GM21576 (cell line): Measurements from ENCODE around the gene PRR5L.
A peak's percentile ranks its signal among the peaks of the same experiment; 100 is the strongest.

ENCODE experiments used
- ATAC-seq: cut with Tn5 transposase; IDR thresholded peaks from one replicate; pipeline ENCODE4 v1.9.1; 2021; ENCODE audit warnings: mild to moderate bottlenecking, moderate library complexity; ENCODE audit not compliant: unreplicated experiment

Gene PRR5L

DNA sequence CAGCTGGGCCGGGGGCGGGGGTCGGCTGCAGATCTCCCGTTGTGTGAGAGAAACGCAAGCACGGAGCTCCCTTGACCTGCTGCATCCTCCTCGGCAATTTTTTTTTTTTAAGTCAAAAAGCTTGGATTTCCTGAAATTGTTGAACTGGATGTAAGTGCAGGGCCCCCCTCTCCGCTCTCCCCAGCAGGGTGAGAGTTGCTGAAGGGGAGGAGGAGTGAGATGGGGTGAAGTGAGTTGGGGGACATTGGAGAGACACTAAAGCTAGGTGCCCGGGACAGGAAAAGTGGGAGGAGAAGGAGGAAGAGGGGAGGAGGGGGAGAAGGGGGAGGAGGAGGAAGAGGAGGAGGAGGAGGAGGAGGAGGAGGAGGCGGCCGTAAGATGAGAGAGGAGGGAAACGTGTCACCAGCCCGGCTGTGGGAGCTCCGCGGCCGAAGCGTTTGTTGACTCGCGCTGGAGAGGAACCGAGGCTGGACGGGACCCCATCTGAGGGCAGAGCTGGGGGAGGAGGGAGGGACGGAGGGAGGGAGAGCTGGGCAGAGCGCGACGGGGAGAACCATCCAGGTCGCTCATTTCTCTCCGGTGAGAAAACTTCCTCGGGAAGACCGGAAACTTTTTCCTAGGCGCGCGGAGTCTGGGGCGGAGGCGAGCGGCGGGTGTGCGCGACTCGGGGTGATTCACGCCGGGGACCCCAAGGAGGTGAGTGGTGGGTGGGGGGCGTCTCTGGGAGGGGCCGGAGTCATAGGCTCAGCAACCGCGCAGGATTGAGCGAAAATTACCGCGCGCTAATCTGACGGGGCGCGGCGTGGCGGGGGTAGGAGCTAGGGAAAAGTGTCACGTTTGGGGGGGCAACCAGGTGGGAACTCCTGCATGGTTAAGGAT is 80.2 kb downstream of the PRR5L start:
- no peak for ATAC-seq

DNA sequence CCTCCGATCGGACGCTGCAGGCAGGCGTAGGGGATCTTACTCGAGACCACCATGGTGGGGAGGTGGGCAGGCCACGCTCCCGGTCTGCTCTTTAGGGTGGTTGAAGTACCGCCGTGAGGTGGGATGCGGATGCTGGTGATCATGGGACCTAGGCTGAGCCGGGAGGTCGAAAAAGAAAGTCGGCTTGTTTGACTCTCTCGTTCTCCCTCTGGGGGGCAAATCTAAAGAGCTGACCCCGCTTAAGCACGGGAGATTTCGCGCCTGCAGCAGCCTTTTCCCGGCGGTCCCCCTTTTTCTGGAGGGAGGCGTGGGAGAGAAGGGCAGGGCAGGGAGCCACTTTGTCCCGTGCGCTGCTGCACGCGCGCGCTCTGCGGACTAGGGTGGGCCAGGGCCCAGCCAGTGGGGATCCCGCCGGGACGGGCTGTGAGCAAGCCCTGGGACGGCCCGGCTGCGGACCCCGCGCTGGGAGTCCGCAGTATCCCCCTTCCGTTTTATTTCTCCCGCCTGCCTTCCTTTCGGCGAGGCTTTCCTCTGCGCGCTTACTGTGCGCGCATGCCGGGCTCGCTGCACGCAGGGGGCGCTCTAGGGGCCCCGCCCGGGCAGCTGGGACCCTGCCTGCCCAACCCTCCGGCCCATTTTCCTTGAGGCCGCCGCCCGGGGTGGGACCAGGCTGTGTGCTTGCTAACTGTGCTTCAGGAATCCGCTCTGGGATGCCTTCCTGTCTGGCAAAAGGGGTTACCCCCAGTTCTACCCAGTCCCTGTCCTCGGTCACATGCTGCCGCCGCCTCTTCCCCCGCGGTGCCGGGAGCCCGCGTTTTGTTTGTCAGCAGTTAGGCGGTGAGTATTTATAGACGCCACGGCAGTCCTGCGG is 81.0 kb downstream of the PRR5L start:
- peak; percentile 56 for ATAC-seq

- ATAC-seq = no peak
Measured at GRCh38 chr11:36377759-36378564, 81.9 kb downstream of the PRR5L start.

- ATAC-seq = no peak
Measured at GRCh38 chr11:36379653-36380052, 83.6 kb downstream of the PRR5L start.

GRCh38 chr11:36380296-36381014 is 84.4 kb downstream of the PRR5L start:
- ATAC-seq = no peak

GRCh38 chr11:36381015-36381360 is 84.9 kb downstream of the PRR5L start:
- ATAC-seq = no peak

DNA sequence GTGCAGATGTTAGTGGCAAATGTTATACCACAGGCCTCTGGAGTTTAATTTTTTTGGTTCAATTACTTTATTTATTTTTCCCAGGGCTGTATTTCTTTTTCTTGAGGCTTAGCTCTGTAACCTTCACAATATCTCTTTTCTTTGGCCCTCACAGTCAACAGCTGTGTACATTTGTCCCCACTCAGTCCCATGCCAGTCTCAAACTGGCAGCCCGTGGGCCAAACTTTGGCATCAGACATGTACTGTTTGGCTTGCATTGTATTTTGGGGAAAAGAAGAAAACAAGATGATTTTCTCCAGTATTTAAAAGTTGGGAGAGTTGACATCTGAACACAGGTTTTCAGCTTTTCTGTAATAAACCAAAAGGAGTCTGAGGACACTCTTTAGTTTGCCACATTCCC is 87.1 kb downstream of the PRR5L start:
- ATAC-seq = no peak

DNA sequence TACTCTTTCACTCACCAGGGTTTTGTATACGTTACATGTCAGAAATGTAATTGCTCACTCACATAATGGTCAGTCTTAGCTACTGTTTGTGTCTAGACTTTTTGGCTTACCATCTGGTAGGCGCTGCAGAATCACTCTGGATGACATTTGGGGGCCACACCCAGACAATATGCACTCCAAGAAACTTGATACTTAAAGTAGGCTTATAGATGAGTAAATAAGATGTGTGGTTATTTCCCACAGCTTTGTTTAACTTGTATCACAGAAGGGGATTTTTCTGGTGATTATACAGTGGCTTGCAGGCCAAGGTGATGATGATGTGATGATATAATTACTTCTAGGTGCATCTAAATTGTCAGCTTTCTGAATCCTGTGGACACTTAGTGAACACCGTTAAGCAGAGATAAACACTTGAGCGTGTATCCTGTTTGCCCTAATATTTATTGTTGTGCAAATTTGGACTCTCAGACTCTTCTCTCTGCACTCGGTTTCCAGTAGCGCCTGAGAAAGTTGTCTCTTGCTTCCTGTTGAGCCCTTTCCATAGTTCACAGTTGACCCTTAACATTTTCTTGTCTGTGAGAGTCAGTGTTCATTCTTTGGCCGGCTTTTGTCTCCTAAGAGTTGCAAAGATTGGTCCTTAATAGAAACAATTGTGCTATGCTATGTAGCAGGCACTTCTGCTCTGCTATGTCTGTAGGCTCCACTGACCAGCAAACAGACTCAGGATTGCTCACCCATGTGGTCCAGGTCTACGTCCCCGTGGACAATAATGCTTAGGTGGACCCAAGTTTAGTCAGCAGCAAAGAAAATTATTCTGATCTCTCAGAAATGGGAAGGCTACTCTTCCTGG is 89.3 kb downstream of the PRR5L start:
- ATAC-seq = no peak

DNA sequence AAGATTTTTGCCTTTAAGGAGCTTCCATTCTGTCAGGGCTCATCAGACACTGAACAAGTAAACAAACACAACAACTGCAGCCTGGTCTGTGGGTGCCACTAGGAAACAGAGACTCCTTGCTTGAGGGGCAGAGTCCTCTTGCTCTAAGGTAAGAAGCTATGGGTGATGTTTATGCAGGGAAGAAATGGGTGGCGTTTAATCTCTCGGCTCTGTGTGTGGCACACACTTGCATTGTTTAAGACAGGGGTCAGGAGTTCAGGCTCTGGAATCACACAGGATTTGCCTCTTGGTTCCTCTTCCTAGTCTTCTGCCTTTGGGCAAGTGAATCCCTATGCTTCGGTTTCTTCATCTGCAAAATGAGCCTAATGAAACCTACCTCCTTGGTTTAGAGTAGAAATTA is 90.3 kb downstream of the PRR5L start:
- ATAC-seq = no peak

DNA sequence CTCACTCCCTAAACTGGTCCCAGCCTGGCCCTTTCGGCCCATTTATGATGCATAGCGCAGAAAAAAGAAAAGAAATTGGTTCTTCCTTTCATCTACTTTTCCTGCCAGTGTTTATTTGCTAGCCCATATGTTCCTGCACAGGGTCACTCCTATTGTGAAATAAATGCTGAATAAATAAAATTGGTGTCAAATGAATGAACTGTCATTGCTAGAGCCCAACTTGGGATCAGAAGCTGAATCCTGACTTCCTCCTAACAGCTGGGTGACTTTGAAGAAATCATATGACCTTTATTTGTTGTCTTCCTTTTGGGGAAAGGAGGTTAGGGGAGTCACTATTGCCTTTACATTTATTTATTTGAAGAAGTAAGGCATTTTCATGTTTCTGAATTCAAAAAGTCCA is 92.0 kb downstream of the PRR5L start:
- ATAC-seq = no peak

- no peak for ATAC-seq
Measured at GRCh38 chr11:36388951-36389350, 92.9 kb downstream of the PRR5L start.

GRCh38 chr11:36389811-36390210 is 93.7 kb downstream of the PRR5L start:
- no peak for ATAC-seq

GRCh38 chr11:36390963-36391471 is 94.9 kb downstream of the PRR5L start:
- no peak for ATAC-seq

- no peak for ATAC-seq
Measured at GRCh38 chr11:36392196-36392595, 96.1 kb downstream of the PRR5L start.

DNA sequence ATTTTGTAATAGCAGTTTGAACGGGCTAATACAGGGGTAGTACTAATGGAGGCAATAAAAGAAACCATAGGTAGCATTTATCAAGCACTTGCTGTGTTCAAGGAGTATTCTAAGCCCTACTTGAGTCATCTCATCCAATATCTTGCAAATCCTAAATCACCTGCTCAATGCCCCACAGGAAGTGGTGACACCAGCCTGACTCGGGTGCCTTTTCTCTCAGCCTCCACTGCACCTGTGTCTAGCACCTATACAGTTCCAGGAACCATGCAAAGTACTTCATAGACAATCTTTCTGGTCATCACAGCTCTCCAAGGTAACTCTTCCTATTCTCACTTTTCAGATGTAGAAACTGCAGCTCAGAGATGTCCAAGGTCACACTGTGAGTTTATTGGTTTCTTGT is 98.0 kb downstream of the PRR5L start:
- no peak for ATAC-seq

GRCh38 chr11:36394926-36395325 is 98.8 kb downstream of the PRR5L start:
- no peak for ATAC-seq

DNA sequence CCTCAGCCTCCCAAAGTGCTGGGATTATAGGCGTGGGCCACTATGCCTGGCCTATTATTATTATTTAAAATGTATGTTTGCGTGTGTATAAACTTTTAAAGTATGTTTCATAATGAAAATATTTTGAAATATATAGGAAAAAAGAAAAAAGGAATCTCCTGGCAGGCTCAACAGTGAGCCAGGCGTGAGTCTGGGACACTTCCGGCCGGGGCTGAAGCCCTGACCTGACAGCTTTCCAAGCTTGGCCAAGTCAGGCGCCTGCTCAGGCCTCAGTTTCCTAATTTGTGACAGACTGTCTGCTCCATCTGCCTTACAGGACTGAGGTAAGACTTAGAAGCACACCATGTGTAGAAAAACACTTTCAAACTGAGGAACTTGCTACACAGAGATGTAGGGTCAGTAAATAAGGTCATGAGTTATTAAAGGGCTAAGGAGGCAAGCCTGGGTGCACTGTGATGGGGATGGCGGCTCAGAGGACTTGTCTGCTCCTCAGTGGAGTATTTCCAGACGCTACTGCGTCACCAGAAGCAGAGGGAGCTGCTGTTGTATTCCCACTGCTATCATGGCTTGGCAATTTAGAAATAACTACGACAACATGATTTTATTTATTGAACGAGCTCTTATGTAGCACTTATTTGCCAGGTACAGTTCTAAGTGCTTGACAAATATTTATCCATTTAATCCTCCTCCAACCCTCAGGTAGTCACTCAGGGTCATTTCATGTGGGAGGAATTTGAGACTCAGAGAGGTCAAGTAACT is 100.1 kb downstream of the PRR5L start:
- no peak for ATAC-seq

- ATAC-seq = no peak
Measured at GRCh38 chr11:36398231-36398953, 102.3 kb downstream of the PRR5L start.
